ENCODE results near the gene CNBP.
"Not testable (repeated sequence)": the region's sequence is repeated elsewhere in the genome, so short reads cannot be mapped to it uniquely, and the experiment has no call there.

The CNBP gene

GRCh38 chr3:129183569-129184395, at the start of gene CNBP:
TSS of gene CNBP (minus strand) at chr3:129183896. CDS start at chr3:129171757, 12,139 bp downstream.
- peak; percentile 94 for DNase-seq

DNA sequence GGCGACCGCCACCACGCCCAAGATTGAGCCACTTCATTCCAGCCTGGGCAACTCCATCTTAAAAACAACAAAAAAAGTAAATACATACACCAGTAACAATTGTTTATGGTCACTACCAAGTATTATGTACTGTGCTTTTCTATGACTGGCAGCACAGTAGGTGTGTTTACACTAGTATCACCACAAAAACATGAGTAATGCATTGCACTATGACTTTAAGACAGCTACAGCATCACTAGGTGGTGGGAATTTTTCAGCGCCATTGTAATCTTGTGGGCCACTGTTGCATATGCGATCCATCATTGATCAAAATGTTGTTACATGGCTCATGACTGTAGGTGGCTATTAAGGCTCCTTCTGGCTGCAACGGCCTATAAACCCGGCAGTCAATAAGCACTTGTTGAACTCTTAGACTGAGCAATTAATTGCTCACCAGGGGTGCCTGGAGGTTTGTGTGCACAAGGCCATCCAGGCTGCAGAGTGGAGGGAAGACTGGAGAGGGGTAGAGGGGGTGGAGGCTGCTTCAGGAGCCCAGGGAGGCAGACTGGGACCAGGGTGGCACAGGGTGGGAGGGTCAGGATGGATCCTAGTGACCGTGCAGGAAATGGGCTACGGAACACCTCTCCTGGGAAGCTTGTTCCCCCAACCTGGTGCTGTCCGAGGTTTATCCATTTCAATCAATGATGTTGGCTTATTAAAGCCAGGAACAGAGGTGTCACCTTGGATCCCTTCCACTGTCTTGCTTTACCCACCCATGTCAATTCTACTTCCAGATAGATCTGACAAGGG, 47.8 kb upstream of the CNBP start:
- DNase-seq, result no peak

DNA sequence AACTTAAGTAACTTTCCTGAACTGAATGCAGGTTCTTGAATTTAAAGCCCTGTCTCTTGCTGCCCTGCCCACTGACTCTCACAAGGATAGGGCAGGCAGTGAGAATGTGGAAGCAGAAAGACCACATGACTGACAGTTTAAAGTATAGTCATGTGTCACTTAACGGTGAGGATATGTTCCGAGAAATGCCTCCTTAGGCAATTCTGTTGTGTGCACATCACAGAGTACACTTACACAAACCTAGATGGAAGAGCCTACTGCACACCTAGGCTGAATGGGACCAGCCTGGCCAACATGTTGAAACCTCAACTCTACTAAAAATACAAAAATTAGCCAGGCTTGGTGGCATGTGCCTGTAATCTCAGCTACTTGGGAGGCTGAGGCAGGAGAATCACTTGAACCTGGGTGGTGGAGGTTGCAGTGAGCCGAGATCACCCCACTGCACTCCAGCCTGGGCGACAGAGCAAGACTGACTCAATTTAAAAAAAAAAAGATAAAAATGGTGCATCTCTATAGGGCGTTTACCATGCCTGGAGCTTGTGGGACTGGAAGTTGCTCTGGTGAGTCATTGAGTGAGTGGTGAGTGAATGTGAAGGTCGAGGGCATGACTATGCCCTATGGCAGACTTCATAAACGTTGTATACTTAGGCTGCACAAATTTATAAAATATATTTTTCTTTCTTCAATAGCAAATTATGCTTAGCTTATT, 46.8 kb upstream of the CNBP start:
- DNase-seq, result peak; percentile 44

- DNase-seq, result no peak
Observed at GRCh38 chr3:129228891-129229585, 45.3 kb upstream of the CNBP start.

- DNase-seq, result no peak
Observed at GRCh38 chr3:129226374-129226773, 42.7 kb upstream of the CNBP start.

- DNase-seq, result peak; percentile 36
Observed at GRCh38 chr3:129224984-129225393, 41.3 kb upstream of the CNBP start.

GRCh38 chr3:129224387-129224786, 40.7 kb upstream of the CNBP start:
- DNase-seq, result not testable (repeated sequence)

DNA sequence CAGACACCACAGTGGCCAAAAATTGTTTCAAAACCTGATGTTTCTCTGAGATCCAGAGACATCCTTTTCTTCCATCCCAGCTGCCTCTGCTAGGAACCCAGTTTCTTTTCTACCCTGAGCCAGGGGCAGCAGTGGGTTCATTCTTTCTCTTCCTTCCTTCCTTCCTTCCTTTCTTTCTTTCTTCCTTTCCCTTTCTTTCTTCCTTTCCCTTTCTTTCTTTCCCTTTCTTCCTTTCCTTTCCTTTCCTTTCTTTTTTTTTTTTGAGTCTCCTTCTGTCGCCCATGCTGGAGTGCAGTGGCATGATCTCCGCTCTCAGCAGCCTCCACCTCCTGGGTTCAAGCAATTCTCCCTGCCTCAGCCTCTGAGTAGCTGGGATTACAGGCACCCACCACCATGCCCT, 35.0 kb upstream of the CNBP start:
- DNase-seq, result no peak

GRCh38 chr3:129213238-129213637, 29.5 kb upstream of the CNBP start:
- DNase-seq, result no peak

DNA sequence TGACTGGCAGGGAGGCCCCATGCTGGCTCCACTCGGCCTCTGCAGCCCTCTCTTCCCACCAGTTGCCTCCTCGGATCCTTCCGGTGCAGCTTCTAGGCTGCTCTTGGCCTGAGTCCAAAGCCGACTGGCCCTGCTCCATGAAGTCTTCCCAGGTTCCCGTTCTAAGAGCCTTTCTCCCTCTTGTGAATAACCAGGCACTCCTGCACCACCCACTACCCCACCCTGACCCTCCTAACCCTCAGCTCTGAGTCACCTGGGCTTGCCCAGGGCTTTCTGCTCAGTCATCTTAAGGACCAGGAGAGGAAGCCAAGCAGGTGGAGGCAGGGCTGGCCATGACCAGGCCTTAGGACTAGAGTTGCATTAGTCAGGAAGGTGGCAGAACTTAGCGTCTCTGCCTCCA, 28.1 kb upstream of the CNBP start:
- DNase-seq, result no peak

DNA sequence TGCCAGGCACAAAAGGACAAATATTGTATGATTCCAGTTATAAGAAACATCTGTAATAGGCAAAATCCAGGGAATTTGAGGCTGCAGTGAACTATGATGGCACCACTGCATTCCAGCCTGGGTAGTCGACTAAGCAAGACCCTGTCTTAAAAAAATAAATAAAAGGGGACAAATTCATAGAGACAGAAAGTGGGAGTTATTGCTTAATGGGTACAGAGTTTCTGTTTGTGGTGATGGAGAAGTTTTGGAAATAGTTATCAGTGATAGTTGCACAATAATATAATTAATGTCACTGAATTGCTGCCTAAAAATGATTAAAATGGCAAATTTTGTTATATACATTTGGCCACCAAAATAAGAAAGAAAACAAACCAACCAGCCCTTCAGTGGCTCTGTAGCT, 27.6 kb upstream of the CNBP start:
- DNase-seq, result no peak

DNA sequence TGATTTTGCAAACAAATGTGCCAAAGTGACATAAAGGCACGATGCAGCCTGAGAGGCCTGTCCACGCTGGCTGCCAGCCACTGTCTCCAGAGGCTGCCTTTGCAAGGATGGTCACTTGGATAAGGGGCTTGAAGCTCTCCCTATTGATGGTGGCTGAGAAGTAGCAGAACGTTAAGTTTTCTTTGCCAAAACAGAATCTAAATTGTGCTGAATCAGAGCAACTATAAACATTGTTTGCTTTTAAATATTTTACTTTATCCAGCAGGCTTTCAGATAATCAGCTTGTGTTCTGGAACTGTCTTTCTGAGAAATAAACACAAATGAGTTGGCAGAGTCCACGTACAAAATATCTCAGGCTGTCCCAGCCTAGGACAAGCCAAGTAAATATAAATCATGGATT, 23.8 kb upstream of the CNBP start:
- DNase-seq, result no peak

DNA sequence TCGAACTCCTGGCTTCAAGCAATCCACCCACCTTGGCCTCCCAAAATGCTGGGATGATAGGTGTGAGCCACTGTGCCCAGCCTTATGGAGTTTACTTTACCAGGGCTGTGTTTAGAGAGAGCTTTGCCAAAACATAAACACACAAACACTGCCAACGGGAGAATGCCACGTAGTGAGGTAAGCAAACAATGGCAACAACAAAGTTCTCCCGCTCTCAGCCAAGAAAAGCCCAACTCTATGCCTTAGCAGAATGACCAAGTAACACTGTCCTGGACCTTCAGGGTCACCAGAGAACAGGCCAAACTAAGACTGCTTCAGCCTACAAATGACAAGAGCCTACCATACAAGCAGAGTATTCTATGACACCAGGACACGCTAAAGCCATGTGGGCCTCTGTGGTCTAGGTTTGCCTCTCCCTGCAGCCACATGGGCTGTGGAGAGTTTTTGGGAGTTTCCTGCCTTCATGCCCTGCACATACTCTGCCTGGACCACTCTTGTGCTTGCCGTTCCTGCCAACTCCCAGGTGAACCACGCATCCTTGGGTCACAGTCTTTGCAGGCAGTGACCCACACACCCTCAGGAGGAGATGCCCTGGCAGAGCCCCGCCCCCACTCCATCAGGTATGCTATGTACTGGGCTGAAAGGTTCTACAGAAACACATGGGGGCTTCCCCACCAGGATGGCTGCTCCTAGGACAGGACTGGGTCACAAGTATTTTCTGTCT, 21.6 kb upstream of the CNBP start:
- DNase-seq, result no peak

DNA sequence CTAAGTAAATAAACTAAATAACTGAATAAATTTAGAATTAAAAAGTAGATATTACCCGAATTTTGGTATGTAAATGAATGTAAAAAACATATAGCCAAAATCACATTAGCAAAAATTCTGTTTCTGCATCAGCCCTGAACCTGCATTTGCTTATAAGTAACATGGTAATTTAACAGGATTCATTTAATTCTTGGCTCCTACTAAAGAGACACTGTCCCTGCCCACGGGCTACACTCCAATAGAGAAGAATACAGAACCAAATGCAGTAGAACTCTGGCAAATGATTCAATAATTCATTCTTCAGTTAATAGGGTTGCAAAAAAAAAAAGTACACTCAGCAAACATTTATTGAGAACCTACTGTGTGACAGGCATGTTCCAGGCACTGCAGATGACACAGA, 20.8 kb upstream of the CNBP start:
- DNase-seq, result no peak

GRCh38 chr3:129199366-129199765, 15.7 kb upstream of the CNBP start:
- DNase-seq, result no peak

- no peak for DNase-seq
Observed at GRCh38 chr3:129197321-129197720, 13.6 kb upstream of the CNBP start.

DNA sequence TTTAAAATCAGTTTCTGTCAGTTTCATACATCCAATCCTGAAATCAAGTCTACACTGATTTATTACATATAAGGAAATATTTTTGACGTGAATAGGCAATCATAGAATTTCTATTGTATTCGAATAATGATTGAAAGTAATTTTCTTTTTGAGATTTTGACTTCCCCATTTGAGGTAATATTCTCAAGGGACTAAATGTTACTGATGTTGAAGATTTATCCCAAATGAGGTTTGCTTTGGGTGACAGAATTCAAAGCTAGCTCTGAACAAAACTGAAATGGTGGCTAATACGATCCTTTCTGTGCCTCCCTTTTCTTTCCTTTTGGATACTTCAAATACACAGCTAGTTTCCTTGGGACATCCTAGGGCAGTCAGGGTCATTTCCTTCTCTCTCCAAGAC, 12.9 kb upstream of the CNBP start:
- DNase-seq, result no peak

DNA sequence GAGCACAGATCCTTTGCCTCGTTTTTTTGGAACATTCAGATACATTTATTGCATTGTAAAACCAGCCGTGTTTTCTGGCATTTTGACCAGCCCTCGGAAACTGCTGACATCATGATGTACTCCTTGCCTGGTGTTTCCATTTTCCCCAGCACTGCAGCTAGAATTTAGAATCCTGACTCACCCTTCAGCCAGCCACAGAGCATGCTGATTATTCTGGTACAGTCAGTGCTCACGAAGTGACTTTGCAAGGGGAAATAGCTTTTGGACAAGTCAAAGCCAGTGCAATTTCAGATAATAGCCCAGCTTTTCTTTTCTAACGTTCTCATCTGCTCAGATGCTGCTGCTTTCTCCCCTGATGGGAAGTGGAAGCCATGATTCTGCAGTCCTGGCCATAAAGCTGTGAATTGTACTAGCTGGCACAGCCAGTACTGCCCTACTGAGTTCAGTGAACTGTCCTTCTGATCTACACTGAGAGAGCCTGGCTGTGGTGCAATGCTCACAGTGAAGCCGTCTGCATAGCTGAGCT, 12.1 kb upstream of the CNBP start:
- no peak for DNase-seq

GRCh38 chr3:129189793-129190192, 6.1 kb upstream of the CNBP start:
- DNase-seq, result not testable (repeated sequence)

GRCh38 chr3:129187857-129188256, 4.2 kb upstream of the CNBP start:
- no peak for DNase-seq

DNA sequence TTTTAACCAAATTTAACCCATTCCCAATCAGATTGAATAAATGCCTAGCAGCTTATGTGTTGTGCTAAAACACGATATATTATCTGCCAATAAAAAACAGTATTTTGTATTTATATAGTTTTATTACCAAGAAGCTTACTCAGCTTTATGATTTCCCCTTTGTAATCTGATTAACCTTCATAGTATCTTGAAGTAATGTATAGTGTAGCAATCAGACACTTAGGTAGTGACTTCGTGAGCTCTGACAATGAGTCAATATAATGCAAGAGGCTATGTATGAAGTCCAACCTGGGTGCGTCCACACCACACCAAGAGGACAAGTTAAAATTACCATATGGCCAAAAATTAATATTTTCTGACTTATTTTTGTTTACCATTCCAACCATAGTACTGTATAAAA, 2.1 kb upstream of the CNBP start:
- DNase-seq, result no peak
